ENCODE measurements around the gene SLC5A11.

GRCh38 chr16:24921229-24921628 is 75.5 kb downstream of the SLC5A11 start:
- TF ChIP-seq EZH2 (IDR thresholded peaks at IDR 0.05; ENCODE audit: low read length): no peak
- no peak for TF ChIP-seq CTCF (optimal IDR thresholded peaks at IDR 0.05 in 1 of 3, IDR thresholded peaks at IDR 0.05 in 1 of 3, conservative IDR thresholded peaks at IDR 0.05 in 1 of 3; ENCODE audit: extremely low read depth in 1 of 3, insufficient read depth in 2 of 3, low read length in 3 of 3)

All from keratinocyte (primary cell).